Measurements from ENCODE around the gene PGD.

- TF ChIP-seq CTCF (IDR thresholded peaks at IDR 0.05; ENCODE audit: insufficient read depth, low read length, poor library complexity, severe bottlenecking), result no peak
- TF ChIP-seq EZH2phosphoT487 (conservative IDR thresholded peaks at IDR 0.05; ENCODE audit: low read length), result no peak
These were observed 39.9 kb downstream of the PGD start for GRCh38 chr1:10438677-10439163.

Measured in SU-DHL-6 (cell line).